Vagina (tissue), 2 donors: ENCODE measurements around the gene SP1. TPM values are rescaled to one million over a fixed set of nuclear protein-coding genes. Genes with fewer than 3 reads are reported as not detected.
"Not testable (repeated sequence)": the region's sequence is repeated elsewhere in the genome, so short reads cannot be mapped to it uniquely, and the experiment has no call there.

Source experiments
- DNase-seq, 2 donors: peaks; one replicate each; pipeline ENCODE4 v3.0.0-alpha.2; 2017; ENCODE audit errors: extremely low spot score in 2 of 2
- H3K27ac ChIP-seq: fragments of 200-600 bp; sonication (generic); one replicate; pipeline ENCODE4 v1.5.1; 2019
- H3K27me3 ChIP-seq: fragments of 200-600 bp; sonication (generic); one replicate; pipeline ENCODE4 v1.5.1; 2019
- H3K36me3 ChIP-seq, 2 donors: fragments of 200-600 bp; sonication (generic); one replicate each; pipeline ENCODE4 v1.5.1; 2017 to 2019
- H3K4me1 ChIP-seq: fragments of 200-600 bp; sonication (generic); one replicate; pipeline ENCODE4 v1.5.1; 2019
- H3K4me3 ChIP-seq, 2 donors: fragments of 200-600 bp; sonication (generic); 1 replicate in 1 of 2; 2 replicates in 1 of 2; pipeline ENCODE4 v1.5.1; 2016 to 2019
- H3K9me3 ChIP-seq: fragments of 200-600 bp; sonication (generic); one replicate; pipeline ENCODE4 v1.5.1; 2019
- CTCF ChIP-seq, 3 experiments: fragments of 450-650 bp in 2 of 3; fragments of 200-600 bp in 1 of 3; sonication (generic) in 1 of 3; IDR thresholded peaks; one replicate each; pipeline ENCODE4 v1.5.1; 2017 to 2019; ENCODE audit warnings: antibody characterized with exemption in 3 of 3, mild to moderate bottlenecking in 2 of 3, moderate library complexity in 2 of 3
- POLR2A ChIP-seq, 2 donors: fragments of 450-650 bp; IDR thresholded peaks; one replicate each; pipeline ENCODE4 v1.6.1; 2017; ENCODE audit warnings: antibody characterized with exemption in 2 of 2, mild to moderate bottlenecking in 2 of 2, moderate library complexity in 2 of 2
- POLR2AphosphoS5 ChIP-seq, 2 donors: sonication (generic); formaldehyde crosslinking; IDR thresholded peaks; one replicate each; pipeline ENCODE4 v1.9.0; 2017; ENCODE audit warnings: antibody characterized with exemption in 2 of 2, mild to moderate bottlenecking in 2 of 2, low read depth in 1 of 2; ENCODE audit not compliant: insufficient read depth in 1 of 2
- intact Hi-C: fragments of 100-400 bp; cut with DNase I; formaldehyde crosslinking; loops from one replicate; pipeline ENCODE4 v1.15.1; 2023
- total RNA-seq: library from RNA; depleted of rRNA; stranded (reverse); fragments of >200 nt; gene quantifications from one replicate; pipeline ENCODE4 v1.2.3, GENCODE V29; 2016

Gene SP1
- total RNA-seq, 1 donor from 2014 or later = 76.1 TPM

- Histone ChIP-seq H3K4me3 (no peak overlapping the region), H3K4me1 (peaks cover 16% of the 10 kb centered on the region), H3K36me3 (peaks cover 0 to 68% of the 10 kb centered on the region in 2 donors), H3K27ac (no peak overlapping the region), H3K9me3 (no peaks in the 10 kb centered on the region), H3K27me3 (no peaks in the 10 kb centered on the region)
- TF ChIP-seq POLR2AphosphoS5 (IDR thresholded peaks at IDR 0.05; ENCODE audit: insufficient read depth in 1 of 2, low read depth in 1 of 2) = no peak
- no peak for TF ChIP-seq POLR2A (IDR thresholded peaks at IDR 0.05)
- TF ChIP-seq CTCF (IDR thresholded peaks at IDR 0.05) = no peak
- intact Hi-C loops = loop anchor here (10.0 kb wide), 1 partner anchor 196 kb away; no protein-coding TSS in a partner anchor
- no peak for DNase-seq
Measured at GRCh38 chr12:53410951-53411350, 31.0 kb downstream of the SP1 start.

GRCh38 chr12:53413485-53414204 lies 33.7 kb downstream of the SP1 start:
- Histone ChIP-seq H3K27ac (no peak overlapping the region), H3K4me1 (peaks cover 16% of the 10 kb centered on the region)
- no peak for DNase-seq

GRCh38 chr12:53414756-53415417 lies 34.9 kb downstream of the SP1 start:
- no peak overlapping the region for H3K4me3 ChIP-seq
- H3K9me3 ChIP-seq = no peaks in the 10 kb centered on the region
- TF ChIP-seq POLR2AphosphoS5 (IDR thresholded peaks at IDR 0.05; ENCODE audit: insufficient read depth in 1 of 2, low read depth in 1 of 2) (no peak), POLR2A (IDR thresholded peaks at IDR 0.05) (no peak), CTCF (IDR thresholded peaks at IDR 0.05) (no peak)
- peaks cover 0 to 29% of the 10 kb centered on the region in 2 donors for H3K36me3 ChIP-seq
- no peak for DNase-seq
- H3K4me1 ChIP-seq = peaks cover 16% of the 10 kb centered on the region
- H3K27me3 ChIP-seq = no peaks in the 10 kb centered on the region
- intact Hi-C loops = loop anchor here (10.0 kb wide), 1 partner anchor 200 kb away; no protein-coding TSS in a partner anchor
- H3K27ac ChIP-seq = peak overlapping the region; percentile 33

More at GRCh38 chr12:53413485-53414204, 33.7 kb downstream of the SP1 start:
- Histone ChIP-seq H3K4me3 (no peak overlapping the region), H3K9me3 (no peaks in the 10 kb centered on the region), H3K36me3 (peaks cover 0 to 42% of the 10 kb centered on the region in 2 donors), H3K27me3 (no peaks in the 10 kb centered on the region)
- no peak for TF ChIP-seq POLR2A (IDR thresholded peaks at IDR 0.05)
- TF ChIP-seq CTCF (IDR thresholded peaks at IDR 0.05) = no peak
- no peak for TF ChIP-seq POLR2AphosphoS5 (IDR thresholded peaks at IDR 0.05; ENCODE audit: insufficient read depth in 1 of 2, low read depth in 1 of 2)
- intact Hi-C loops = loop anchor here (10.0 kb wide), 1 partner anchor 199 kb away; no protein-coding TSS in a partner anchor

GRCh38 chr12:53415752-53416389 lies 35.9 kb downstream of the SP1 start:
- not testable (repeated sequence) for H3K4me3 ChIP-seq, H3K27me3 ChIP-seq, H3K9me3 ChIP-seq, DNase-seq
- Histone ChIP-seq H3K4me1 (peaks cover 17% of the 10 kb centered on the region), H3K27ac (peak overlapping the region; percentile 33), H3K36me3 (peaks cover 0 to 20% of the 10 kb centered on the region in 2 donors)
- intact Hi-C loops = loop anchor here (10.0 kb wide), 1 partner anchor 201 kb away; no protein-coding TSS in a partner anchor

- not testable (repeated sequence) for H3K4me3 ChIP-seq, DNase-seq
- H3K4me1 ChIP-seq = peaks cover 18% of the 10 kb centered on the region
Measured at GRCh38 chr12:53417291-53417816, 37.4 kb downstream of the SP1 start.

More at GRCh38 chr12:53417291-53417816, 37.4 kb downstream of the SP1 start:
- not testable (repeated sequence) for H3K36me3 ChIP-seq, H3K27me3 ChIP-seq, H3K9me3 ChIP-seq, H3K27ac ChIP-seq
- intact Hi-C loops = loop anchor here (10.0 kb wide), 1 partner anchor 203 kb away; no protein-coding TSS in a partner anchor
